GM23338 (cell line): ENCODE results near the gene AKIRIN2. TPM values are rescaled to one million over a fixed set of nuclear protein-coding genes. Genes with fewer than 3 reads are reported as not detected.

Experiments
- ATAC-seq: fragments of 200-7000 bp; cut with Tn5 transposase; 3 replicates; pipeline ENCODE4 v1.9.1; 2020
- DNase-seq: peaks from one replicate; pipeline ENCODE4 v3.0.0-alpha.2; 2015; ENCODE audit warnings: low spot score
- H2AFZ ChIP-seq: fragments of 200-600 bp; sonication (generic); 2 replicates; pipeline ENCODE4 v1.8.0; 2016; ENCODE audit warnings: antibody characterized with exemption, mild to moderate bottlenecking, moderate library complexity
- H3F3A ChIP-seq: fragments of 200-600 bp; sonication (generic); replicated peaks from 2 replicates; pipeline ENCODE4 v1.8.0; 2017; ENCODE audit warnings: antibody characterized with exemption, mixed run types, low read depth
- H3K27ac ChIP-seq: fragments of 200-600 bp; sonication (generic); 2 replicates; pipeline ENCODE4 v1.6.1; 2016; ENCODE audit warnings: low read depth
- H3K27me3 ChIP-seq: fragments of 200-600 bp; sonication (generic); 2 replicates; pipeline ENCODE4 v1.8.0; 2016; ENCODE audit warnings: mild to moderate bottlenecking, mixed run types, moderate library complexity; ENCODE audit not compliant: insufficient read depth
- H3K36me3 ChIP-seq: fragments of 200-600 bp; sonication (generic); 2 replicates; pipeline ENCODE4 v1.8.0; 2016; ENCODE audit warnings: mild to moderate bottlenecking; ENCODE audit not compliant: insufficient read depth
- H3K4me1 ChIP-seq: fragments of 200-600 bp; sonication (generic); 2 replicates; pipeline ENCODE4 v1.8.0; 2016; ENCODE audit warnings: mild to moderate bottlenecking, moderate library complexity; ENCODE audit not compliant: insufficient read depth
- H3K4me2 ChIP-seq: fragments of 200-600 bp; sonication (generic); 2 replicates; pipeline ENCODE4 v1.7.1; 2017; ENCODE audit warnings: mixed run types
- H3K4me3 ChIP-seq: fragments of 200-600 bp; sonication (generic); 2 replicates; pipeline ENCODE4 v1.6.1; 2016; ENCODE audit warnings: mixed run types
- H3K79me2 ChIP-seq: fragments of 200-600 bp; sonication (generic); replicated peaks from 2 replicates; pipeline ENCODE4 v1.8.0; 2017; ENCODE audit warnings: mild to moderate bottlenecking; ENCODE audit not compliant: insufficient read depth
- H3K9me2 ChIP-seq: fragments of 200-600 bp; sonication (generic); 2 replicates; pipeline ENCODE4 v1.8.0; 2017; ENCODE audit not compliant: insufficient read depth
- H4K20me1 ChIP-seq: fragments of 200-600 bp; sonication (generic); replicated peaks from 2 replicates; pipeline ENCODE4 v1.8.0; 2017; ENCODE audit warnings: mild to moderate bottlenecking; ENCODE audit not compliant: insufficient read depth
- H3K27ac Mint-ChIP-seq: 2 replicates; pipeline ENCODE4 v1.8.0; 2020; ENCODE audit warnings: inconsistent platforms, mild to moderate bottlenecking, moderate library complexity, mixed read lengths
- H3K27me3 Mint-ChIP-seq: 3 replicates; pipeline ENCODE4 v1.8.0; 2022; ENCODE audit warnings: low read depth, mild to moderate bottlenecking, moderate library complexity, mixed read lengths, inconsistent platforms; ENCODE audit not compliant: insufficient read depth, poor library complexity
- H3K36me3 Mint-ChIP-seq: 3 replicates; pipeline ENCODE4 v1.8.0; 2021; ENCODE audit warnings: low read depth, mild to moderate bottlenecking, inconsistent platforms, moderate library complexity, mixed read lengths
- H3K4me1 Mint-ChIP-seq: 3 replicates; pipeline ENCODE4 v1.8.0; 2020; ENCODE audit warnings: mild to moderate bottlenecking, inconsistent platforms, mixed read lengths
- H3K4me3 Mint-ChIP-seq: 3 replicates; pipeline ENCODE4 v1.8.0; 2021; ENCODE audit warnings: moderate library complexity, mild to moderate bottlenecking, inconsistent platforms, mixed read lengths
- H3K9me3 Mint-ChIP-seq: 3 replicates; pipeline ENCODE4 v1.8.0; 2020; ENCODE audit warnings: moderate library complexity, mild to moderate bottlenecking, inconsistent platforms, mixed read lengths
- CREB1 ChIP-seq: fragments of 250-450 bp; sonication (Bioruptor Pico); IDR thresholded peaks from 2 replicates; pipeline ENCODE4 v1.5.0; 2020; ENCODE audit warnings: low read depth, mild to moderate bottlenecking, moderate library complexity
- EZH2 ChIP-seq: fragments of 200-600 bp; sonication (generic); IDR thresholded peaks from one replicate; pipeline ENCODE4 v1.8.0; 2017; ENCODE audit warnings: antibody characterized with exemption, mild to moderate bottlenecking, low read depth; ENCODE audit not compliant: unreplicated experiment
- JUNB ChIP-seq: IDR thresholded peaks from one replicate; pipeline ENCODE4 v1.6.1; 2016; ENCODE audit warnings: antibody characterized with exemption; ENCODE audit not compliant: unreplicated experiment
- POLR2AphosphoS5 ChIP-seq: IDR thresholded peaks from 2 replicates; pipeline ENCODE4 v1.6.1; 2016; ENCODE audit warnings: antibody characterized with exemption, low read depth
- REST ChIP-seq: IDR thresholded peaks from one replicate; pipeline ENCODE4 v1.6.1; 2018; ENCODE audit warnings: antibody characterized with exemption; ENCODE audit not compliant: unreplicated experiment
- ZNF331 ChIP-seq: fragments of 250-450 bp; sonication (Bioruptor Pico); IDR thresholded peaks from 2 replicates; pipeline ENCODE4 v1.5.0; 2020; ENCODE audit warnings: low read depth, mild to moderate bottlenecking, moderate library complexity
- ZNF462 ChIP-seq: fragments of 250-450 bp; sonication (Bioruptor Pico); IDR thresholded peaks from 2 replicates; pipeline ENCODE4 v1.5.0; 2020; ENCODE audit warnings: mild to moderate bottlenecking, moderate library complexity
- polyA plus RNA-seq: library from polyadenylated mRNA; unstranded; fragments of >200 nt; fragmentation: Nextera tagmentation; extraction: Ambion mirVana; gene quantifications from 2 replicates; pipeline ENCODE4 v1.2.1, GENCODE V29; 2016
- total RNA-seq: library from RNA; depleted of rRNA; stranded (reverse); fragments of >200 nt; shearing (Covaris generic); gene quantifications from 2 replicates; pipeline ENCODE4 v1.2.3, GENCODE V29; 2014

AKIRIN2 gene
- total and polyA plus RNA-seq, 2 experiments from 2014 or later = 62.1 to 98.1 TPM

- Histone ChIP-seq H3K9me2 (no peaks in the 10 kb centered on the region), H3K4me2 (no peak overlapping the region), H3K27ac (no peak overlapping the region), H3K4me3 (no peak overlapping the region), H3K36me3 (peaks cover 23% of the 10 kb centered on the region), H3K4me1 (no peaks in the 10 kb centered on the region), H2AFZ (no peak overlapping the region), H3K79me2 (peaks cover 10% of the 10 kb centered on the region), H3K27me3 (no peaks in the 10 kb centered on the region), H3F3A (no peaks in the 10 kb centered on the region; the same call in 1 of the 2 replicates), H4K20me1 (no peaks in the 10 kb centered on the region)
- Mint-ChIP-seq H3K27ac (no peak overlapping the region), H3K27me3 (peaks cover 3% of the 10 kb centered on the region), H3K36me3 (peaks cover 54% of the 10 kb centered on the region), H3K9me3 (no peaks in the 10 kb centered on the region), H3K4me1 (peaks cover 16% of the 10 kb centered on the region), H3K4me3 (no peak overlapping the region)
- ATAC-seq (no peak), DNase-seq (no peak)
- TF ChIP-seq REST = no peak
Observed at GRCh38 chr6:87672641-87673040, 29.4 kb downstream of the AKIRIN2 start.

GRCh38 chr6:87671555-87672029 lies 30.4 kb downstream of the AKIRIN2 start:
- peaks cover 53% of the 10 kb centered on the region for H3K36me3 Mint-ChIP-seq
- no peak for ATAC-seq
- no peak for DNase-seq

More at GRCh38 chr6:87671555-87672029, 30.4 kb downstream of the AKIRIN2 start:
- Mint-ChIP-seq H3K9me3 (no peaks in the 10 kb centered on the region), H3K4me3 (no peak overlapping the region), H3K27me3 (peaks cover 2% of the 10 kb centered on the region), H3K27ac (peak overlapping the region; percentile 56), H3K4me1 (peaks cover 16% of the 10 kb centered on the region)
- no peaks in the 10 kb centered on the region for H4K20me1 ChIP-seq
- no peak for TF ChIP-seq ZNF331
- no peak for TF ChIP-seq CREB1 (CRISPR knock-in tag)
- no peak for TF ChIP-seq EZH2
- no peak for TF ChIP-seq ZNF462 (CRISPR knock-in tag)
- no peak for TF ChIP-seq JUNB
- TF ChIP-seq POLR2AphosphoS5 = peak; percentile 10; the same call in 1 of the 2 replicates
- H3F3A ChIP-seq = no peaks in the 10 kb centered on the region; the same call in 1 of the 2 replicates
- H3K4me2 ChIP-seq = no peak overlapping the region
- H3K79me2 ChIP-seq = no peaks in the 10 kb centered on the region; the same call in none of the 2 replicates
- H2AFZ ChIP-seq = no peak overlapping the region
- no peaks in the 10 kb centered on the region for H3K9me2 ChIP-seq
- no peaks in the 10 kb centered on the region for H3K4me1 ChIP-seq
- peak overlapping the region; percentile 64; the same call in 1 of the 2 replicates for H3K27ac ChIP-seq
- H3K36me3 ChIP-seq = peaks cover 13% of the 10 kb centered on the region
- H3K4me3 ChIP-seq = no peak overlapping the region
- no peaks in the 10 kb centered on the region for H3K27me3 ChIP-seq
